ENCODE measurements around the gene BRF1.

DNA sequence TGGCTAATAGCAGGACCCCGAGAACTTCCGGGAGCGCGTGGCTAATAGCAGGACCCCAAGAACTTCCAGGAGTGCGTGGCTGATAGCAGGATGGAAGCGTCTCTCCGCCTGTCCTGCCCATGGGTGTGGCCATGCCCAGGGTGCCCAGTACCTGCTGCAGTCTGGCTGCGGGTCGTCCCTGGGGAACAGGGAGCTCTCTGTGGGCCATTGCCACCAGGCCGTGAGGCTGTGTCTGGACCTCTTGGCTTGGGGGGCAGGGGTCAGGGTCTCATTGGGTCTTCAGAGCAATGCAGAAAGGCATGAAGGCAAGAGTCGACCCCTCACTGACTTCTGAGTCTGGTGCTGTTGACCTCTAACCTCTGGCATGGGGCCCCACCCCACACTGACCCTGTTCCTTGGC is 49.2 kb upstream of the BRF1 start:
- no peak for TF ChIP-seq ZNF274 (IDR thresholded peaks at IDR 0.05; ENCODE audit: low read depth, low read length)
- TF ChIP-seq YY1 (IDR thresholded peaks at IDR 0.05; ENCODE audit: insufficient read depth, insufficient read length): no peak
- no peak for TF ChIP-seq SUZ12 (IDR thresholded peaks at IDR 0.05; ENCODE audit: extremely low read depth, insufficient read depth, insufficient read length)

All from NT2/D1 (cell line).